K562 (cell line): ENCODE measurements around the gene SCLT1. TPM values are rescaled to one million over a fixed set of nuclear protein-coding genes. Genes with fewer than 3 reads are reported as not detected.
A peak's percentile ranks its signal among the peaks of the same experiment; 100 is the strongest.

Experiments used
- CBFA2T3 ChIP-seq: fragments of 450-650 bp; IDR thresholded peaks from 2 replicates; pipeline ENCODE4 v1.6.1; 2017
- DACH1 ChIP-seq: fragments of 450-650 bp; IDR thresholded peaks from 2 replicates; pipeline ENCODE4 v1.6.1; 2018; ENCODE audit not compliant: partially characterized antibody
- JUND ChIP-seq, 2 experiments: IDR thresholded peaks; 2 replicates in 1 of 2; 3 replicates in 1 of 2; pipeline ENCODE4 v1.6.1; 2011; ENCODE audit warnings: borderline replicate concordance in 2 of 2, low read depth in 2 of 2, low read length in 2 of 2, improper control_type of control experiment in 1 of 2, missing biosample characterization in 1 of 2, missing genetic modification characterization in 1 of 2, missing genetic modification reagents in 1 of 2
- NR2F6 ChIP-seq: fragments of 450-650 bp; formaldehyde crosslinking; IDR thresholded peaks from 2 replicates; pipeline ENCODE4 v1.4.0; 2020; ENCODE audit warnings: mild to moderate bottlenecking
- PHF8 ChIP-seq: fragments of 200-600 bp; sonication (generic); IDR thresholded peaks from 2 replicates; pipeline ENCODE4 v1.6.1; 2012; ENCODE audit warnings: mixed run types, mild to moderate bottlenecking, inconsistent platforms, low read length, moderate library complexity, borderline replicate concordance
- POLR2AphosphoS5 ChIP-seq: IDR thresholded peaks from 2 replicates; pipeline ENCODE4 v1.6.1; 2011; ENCODE audit warnings: mild to moderate bottlenecking, low read depth, low read length, moderate library complexity; ENCODE audit not compliant: control insufficient read depth, insufficient read depth
- POLR2B ChIP-seq: fragments of 450-650 bp; IDR thresholded peaks from 2 replicates; pipeline ENCODE4 v1.6.1; 2018; ENCODE audit warnings: low read depth; ENCODE audit not compliant: partially characterized antibody
- SP1 ChIP-seq: sonication (generic); formaldehyde crosslinking; IDR thresholded peaks from 2 replicates; pipeline ENCODE4 v1.8.1; 2022; ENCODE audit warnings: mild to moderate bottlenecking, missing genetic modification reagents
- SRF ChIP-seq, 2 experiments: fragments of 250-450, 450-650 bp in 1 of 2; sonication (Bioruptor Pico) in 1 of 2; sonication (generic) in 1 of 2; formaldehyde crosslinking; IDR thresholded peaks; 2 replicates each; pipeline versions ENCODE4 v1.5.0 to v1.5.1; 2020 to 2022; ENCODE audit warnings: mild to moderate bottlenecking in 1 of 2, missing genetic modification reagents in 1 of 2
- XRCC5 ChIP-seq: fragments of 200-400 bp; formaldehyde crosslinking; IDR thresholded peaks from 2 replicates; pipeline ENCODE4 v1.6.1; 2017; ENCODE audit warnings: low read depth, mild to moderate bottlenecking, low read length
- ZNF41 ChIP-seq: fragments of 250-450 bp; sonication (Bioruptor Pico); conservative IDR thresholded peaks from 2 replicates; pipeline ENCODE4 v1.4.0; 2020; ENCODE audit warnings: mild to moderate bottlenecking
- polyA plus RNA-seq, 8 experiments: library from polyadenylated mRNA; depleted of rRNA in 4 of 8; stranded (reverse) in 5 of 8; unstranded in 3 of 8; fragments of >200 nt; fragmentation: Nextera tagmentation in 2 of 8; fragmentation: Illumina TruSeq in 1 of 8; extraction: Ambion mirVana in 2 of 8; extraction: Trizol in 1 of 8; gene quantifications; 2 replicates each; pipeline versions ENCODE4 v1.2.1 to v1.2.3, GENCODE V29; 2011 to 2014; ENCODE audit warnings: inconsistent platforms in 1 of 8, missing spikeins in 1 of 8
- total RNA-seq, 7 experiments: library from RNA; depleted of rRNA in 6 of 7; stranded (reverse); fragments of >200 nt in 6 of 7; fragmentation: Illumina TruSeq in 2 of 7; extraction: Trizol in 2 of 7; gene quantifications; 2 replicates each; pipeline versions ENCODE4 v1.2.1 to v1.2.3, GENCODE V29; 2011 to 2021; ENCODE audit warnings: low replicate concordance in 1 of 7
- TF ChIP-seq, protein P1 (sequence below): fragments of 450-650 bp; IDR thresholded peaks from 2 replicates; pipeline ENCODE4 v1.6.1; 2017; ENCODE audit warnings: antibody characterized with exemption
- TF ChIP-seq, protein P2 (sequence below), 2 experiments: fragments of 450-650 bp; conservative IDR thresholded peaks; 2 replicates each; pipeline ENCODE4 v1.6.1; 2017; ENCODE audit warnings: mild to moderate bottlenecking in 2 of 2, moderate library complexity in 2 of 2
- TF ChIP-seq, protein P3 (sequence below): fragments of 200-800 bp; sonication (Bioruptor generic); IDR thresholded peaks from 2 replicates; pipeline ENCODE4 v1.6.1; 2017; ENCODE audit warnings: missing genetic modification characterization, missing compliant biosample characterization
- TF ChIP-seq, protein P4 (sequence below), 2 experiments: fragments of 450-650 bp in 1 of 2; sonication (generic) in 1 of 2; formaldehyde crosslinking in 1 of 2; IDR thresholded peaks in 1 of 2; conservative IDR thresholded peaks in 1 of 2; 2 replicates each; pipeline versions ENCODE4 v1.6.1 to v1.8.1; 2016 to 2023; ENCODE audit warnings: mild to moderate bottlenecking in 2 of 2, moderate library complexity in 2 of 2, inconsistent platforms in 1 of 2, missing genetic modification reagents in 1 of 2
- TF ChIP-seq, protein P5 (sequence below), 2 experiments: fragments of 450-650 bp; IDR thresholded peaks; 2 replicates each; pipeline ENCODE4 v1.6.1; 2016
- TF ChIP-seq, protein P6 (sequence below): sonication (generic); formaldehyde crosslinking; IDR thresholded peaks from 2 replicates; pipeline ENCODE4 v1.8.0; 2022; ENCODE audit warnings: missing genetic modification reagents, mild to moderate bottlenecking, moderate library complexity, borderline replicate concordance

The SCLT1 gene
- total and polyA plus RNA-seq, 9 of the 15 experiments (the other 6 are each of a cell fraction or from before 2014, with no cell fraction given) = 8.0 to 31.9 (median 24.2) TPM

DNA sequence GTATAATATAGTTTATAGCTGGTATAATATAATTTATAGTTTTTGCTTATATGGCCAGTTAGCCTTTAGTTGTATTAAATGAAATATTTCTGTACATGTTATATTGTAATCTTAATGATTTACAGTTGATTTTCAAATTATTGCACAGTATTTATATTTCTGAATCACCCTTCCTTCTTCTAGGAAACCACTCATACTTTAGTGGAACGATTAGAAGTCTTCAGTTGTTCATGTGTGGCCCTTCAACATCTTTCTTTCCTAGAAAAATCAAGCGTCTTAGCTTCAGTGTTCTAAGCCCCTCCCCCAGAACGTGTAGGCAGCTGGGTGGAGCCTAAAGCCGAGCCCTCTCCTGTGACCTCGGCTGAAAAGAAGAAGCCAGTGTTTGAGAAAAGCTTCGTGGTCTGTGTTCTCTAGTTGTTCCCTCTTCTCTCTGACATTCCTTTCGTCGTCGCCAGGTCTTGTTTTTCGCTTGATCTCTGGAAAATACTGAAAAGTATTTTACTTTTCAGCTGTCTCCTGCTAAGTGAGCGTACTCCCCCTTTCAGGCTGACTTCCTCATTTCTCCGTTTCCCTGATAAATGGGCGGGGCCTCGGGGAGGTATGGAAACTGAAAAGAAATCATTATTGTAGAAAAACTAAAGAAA is 2.6 kb upstream of the SCLT1 start, which contains the start of gene C4orf33 (continued):
- TF ChIP-seq, protein P1, sequence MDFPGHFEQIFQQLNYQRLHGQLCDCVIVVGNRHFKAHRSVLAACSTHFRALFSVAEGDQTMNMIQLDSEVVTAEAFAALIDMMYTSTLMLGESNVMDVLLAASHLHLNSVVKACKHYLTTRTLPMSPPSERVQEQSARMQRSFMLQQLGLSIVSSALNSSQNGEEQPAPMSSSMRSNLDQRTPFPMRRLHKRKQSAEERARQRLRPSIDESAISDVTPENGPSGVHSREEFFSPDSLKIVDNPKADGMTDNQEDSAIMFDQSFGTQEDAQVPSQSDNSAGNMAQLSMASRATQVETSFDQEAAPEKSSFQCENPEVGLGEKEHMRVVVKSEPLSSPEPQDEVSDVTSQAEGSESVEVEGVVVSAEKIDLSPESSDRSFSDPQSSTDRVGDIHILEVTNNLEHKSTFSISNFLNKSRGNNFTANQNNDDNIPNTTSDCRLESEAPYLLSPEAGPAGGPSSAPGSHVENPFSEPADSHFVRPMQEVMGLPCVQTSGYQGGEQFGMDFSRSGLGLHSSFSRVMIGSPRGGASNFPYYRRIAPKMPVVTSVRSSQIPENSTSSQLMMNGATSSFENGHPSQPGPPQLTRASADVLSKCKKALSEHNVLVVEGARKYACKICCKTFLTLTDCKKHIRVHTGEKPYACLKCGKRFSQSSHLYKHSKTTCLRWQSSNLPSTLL = peak; percentile 66; the same call in 1 of the 2 replicates
- TF ChIP-seq SRF (CRISPR knock-in tag; IDR thresholded peaks at IDR 0.05) = peak in 1 of 2 experiments; percentile 41; a peak in 1 of 4 replicates
- TF ChIP-seq, protein P2, sequence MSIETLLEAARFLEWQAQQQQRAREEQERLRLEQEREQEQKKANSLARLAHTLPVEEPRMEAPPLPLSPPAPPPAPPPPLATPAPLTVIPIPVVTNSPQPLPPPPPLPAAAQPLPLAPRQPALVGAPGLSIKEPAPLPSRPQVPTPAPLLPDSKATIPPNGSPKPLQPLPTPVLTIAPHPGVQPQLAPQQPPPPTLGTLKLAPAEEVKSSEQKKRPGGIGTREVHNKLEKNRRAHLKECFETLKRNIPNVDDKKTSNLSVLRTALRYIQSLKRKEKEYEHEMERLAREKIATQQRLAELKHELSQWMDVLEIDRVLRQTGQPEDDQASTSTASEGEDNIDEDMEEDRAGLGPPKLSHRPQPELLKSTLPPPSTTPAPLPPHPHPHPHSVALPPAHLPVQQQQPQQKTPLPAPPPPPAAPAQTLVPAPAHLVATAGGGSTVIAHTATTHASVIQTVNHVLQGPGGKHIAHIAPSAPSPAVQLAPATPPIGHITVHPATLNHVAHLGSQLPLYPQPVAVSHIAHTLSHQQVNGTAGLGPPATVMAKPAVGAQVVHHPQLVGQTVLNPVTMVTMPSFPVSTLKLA (conservative IDR thresholded peaks at IDR 0.05) = peak; percentile 46 to 75
- TF ChIP-seq, protein P3, sequence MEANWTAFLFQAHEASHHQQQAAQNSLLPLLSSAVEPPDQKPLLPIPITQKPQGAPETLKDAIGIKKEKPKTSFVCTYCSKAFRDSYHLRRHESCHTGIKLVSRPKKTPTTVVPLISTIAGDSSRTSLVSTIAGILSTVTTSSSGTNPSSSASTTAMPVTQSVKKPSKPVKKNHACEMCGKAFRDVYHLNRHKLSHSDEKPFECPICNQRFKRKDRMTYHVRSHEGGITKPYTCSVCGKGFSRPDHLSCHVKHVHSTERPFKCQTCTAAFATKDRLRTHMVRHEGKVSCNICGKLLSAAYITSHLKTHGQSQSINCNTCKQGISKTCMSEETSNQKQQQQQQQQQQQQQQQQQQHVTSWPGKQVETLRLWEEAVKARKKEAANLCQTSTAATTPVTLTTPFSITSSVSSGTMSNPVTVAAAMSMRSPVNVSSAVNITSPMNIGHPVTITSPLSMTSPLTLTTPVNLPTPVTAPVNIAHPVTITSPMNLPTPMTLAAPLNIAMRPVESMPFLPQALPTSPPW (CRISPR knock-in tag) = peak; percentile 61; the same call in 1 of the 2 replicates
- peak; percentile 80 for TF ChIP-seq POLR2B
- no peak for TF ChIP-seq ZNF41 (CRISPR knock-in tag)
- peak; percentile 56; the same call in 1 of the 2 replicates for TF ChIP-seq PHF8
- no peak for TF ChIP-seq NR2F6 (CRISPR knock-in tag)
- TF ChIP-seq, protein P4, sequence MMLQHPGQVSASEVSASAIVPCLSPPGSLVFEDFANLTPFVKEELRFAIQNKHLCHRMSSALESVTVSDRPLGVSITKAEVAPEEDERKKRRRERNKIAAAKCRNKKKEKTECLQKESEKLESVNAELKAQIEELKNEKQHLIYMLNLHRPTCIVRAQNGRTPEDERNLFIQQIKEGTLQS (IDR thresholded peaks at IDR 0.05) = no peak
- TF ChIP-seq, protein P4 (CRISPR knock-in tag; conservative IDR thresholded peaks at IDR 0.05) = no peak
- no peak for TF ChIP-seq CBFA2T3
- no peak for TF ChIP-seq JUND (IDR thresholded peaks at IDR 0.05; ENCODE audit: borderline replicate concordance, low read depth, low read length)
- TF ChIP-seq JUND (tag; IDR thresholded peaks at IDR 0.05; ENCODE audit: borderline replicate concordance, low read depth, low read length) = peak; percentile 27; the same call in 1 of the 3 replicates
- no peak for TF ChIP-seq XRCC5
- TF ChIP-seq, protein P5, sequence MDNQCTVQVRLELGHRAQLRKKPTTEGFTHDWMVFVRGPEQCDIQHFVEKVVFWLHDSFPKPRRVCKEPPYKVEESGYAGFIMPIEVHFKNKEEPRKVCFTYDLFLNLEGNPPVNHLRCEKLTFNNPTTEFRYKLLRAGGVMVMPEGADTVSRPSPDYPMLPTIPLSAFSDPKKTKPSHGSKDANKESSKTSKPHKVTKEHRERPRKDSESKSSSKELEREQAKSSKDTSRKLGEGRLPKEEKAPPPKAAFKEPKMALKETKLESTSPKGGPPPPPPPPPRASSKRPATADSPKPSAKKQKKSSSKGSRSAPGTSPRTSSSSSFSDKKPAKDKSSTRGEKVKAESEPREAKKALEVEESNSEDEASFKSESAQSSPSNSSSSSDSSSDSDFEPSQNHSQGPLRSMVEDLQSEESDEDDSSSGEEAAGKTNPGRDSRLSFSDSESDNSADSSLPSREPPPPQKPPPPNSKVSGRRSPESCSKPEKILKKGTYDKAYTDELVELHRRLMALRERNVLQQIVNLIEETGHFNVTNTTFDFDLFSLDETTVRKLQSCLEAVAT (IDR thresholded peaks at IDR 0.05) = peak in 1 of 2 experiments; percentile 21; a peak in 2 of 4 replicates
- TF ChIP-seq, protein P6, sequence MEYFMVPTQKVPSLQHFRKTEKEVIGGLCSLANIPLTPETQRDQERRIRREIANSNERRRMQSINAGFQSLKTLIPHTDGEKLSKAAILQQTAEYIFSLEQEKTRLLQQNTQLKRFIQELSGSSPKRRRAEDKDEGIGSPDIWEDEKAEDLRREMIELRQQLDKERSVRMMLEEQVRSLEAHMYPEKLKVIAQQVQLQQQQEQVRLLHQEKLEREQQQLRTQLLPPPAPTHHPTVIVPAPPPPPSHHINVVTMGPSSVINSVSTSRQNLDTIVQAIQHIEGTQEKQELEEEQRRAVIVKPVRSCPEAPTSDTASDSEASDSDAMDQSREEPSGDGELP (CRISPR knock-in tag) = peak; percentile 48
- TF ChIP-seq DACH1 = peak; percentile 16
- TF ChIP-seq POLR2AphosphoS5 = peak; percentile 58; the same call in 1 of the 2 replicates
- peak; percentile 65; the same call in 1 of the 2 replicates for TF ChIP-seq SP1 (CRISPR knock-in tag)
